ENCODE measurements around the gene HNF1A.

The HNF1A gene

DNA sequence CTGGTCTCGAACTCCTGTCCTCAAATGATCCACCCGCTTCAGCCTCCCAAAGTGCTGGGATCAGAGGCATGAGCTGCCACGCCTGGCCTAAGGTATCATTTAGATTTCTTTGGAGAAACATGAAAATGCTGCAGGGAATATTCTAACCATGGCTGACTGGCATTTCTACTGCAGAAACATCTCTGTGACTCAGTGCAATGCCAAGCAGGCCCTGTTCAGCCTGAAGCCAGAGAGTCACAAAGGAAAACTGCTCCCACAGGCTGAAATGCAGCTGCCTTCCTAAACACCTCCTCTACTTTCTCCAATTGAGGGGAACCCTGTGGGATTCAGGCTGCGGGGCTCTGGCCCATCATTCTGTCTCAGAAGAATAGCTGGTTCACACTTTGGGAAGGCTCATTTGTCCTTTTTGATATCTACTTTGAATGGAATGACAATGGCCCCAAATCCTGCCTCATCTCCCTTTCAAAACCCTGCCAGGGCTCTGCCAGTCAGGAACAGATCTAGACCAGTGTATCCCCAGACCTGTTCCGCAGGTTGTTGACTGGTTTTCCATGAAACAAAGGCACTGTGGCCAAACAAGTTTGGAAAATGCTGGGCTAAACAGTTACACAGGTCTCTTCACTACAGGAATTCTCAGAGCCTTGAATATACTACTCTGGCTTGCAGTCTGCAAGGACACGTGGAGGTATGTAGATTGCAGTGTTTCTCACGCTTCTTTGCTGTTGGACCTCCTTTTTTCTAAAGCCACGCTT, 30.2 kb downstream of the HNF1A start:
- H3K4me2 ChIP-seq (ENCODE audit: low read length): no peak overlapping the region
- H3K27ac ChIP-seq (ENCODE audit: low read length): no peak overlapping the region
- H3K4me1 ChIP-seq (ENCODE audit: low read length): no peaks in the 10 kb centered on the region
- peaks cover 34% of the 10 kb centered on the region for H3K36me3 ChIP-seq (replicated peaks; ENCODE audit: low read depth, low read length)
- no peak overlapping the region for H3K4me3 ChIP-seq (ENCODE audit: low read length)
- no peak overlapping the region for H2AFZ ChIP-seq (ENCODE audit: low read depth, low read length)
- no peak overlapping the region for H3K9ac ChIP-seq (ENCODE audit: low read length)
- no peak for TF ChIP-seq EZH2phosphoT487 (IDR thresholded peaks at IDR 0.05; ENCODE audit: low read depth)
- TF ChIP-seq, protein P1, sequence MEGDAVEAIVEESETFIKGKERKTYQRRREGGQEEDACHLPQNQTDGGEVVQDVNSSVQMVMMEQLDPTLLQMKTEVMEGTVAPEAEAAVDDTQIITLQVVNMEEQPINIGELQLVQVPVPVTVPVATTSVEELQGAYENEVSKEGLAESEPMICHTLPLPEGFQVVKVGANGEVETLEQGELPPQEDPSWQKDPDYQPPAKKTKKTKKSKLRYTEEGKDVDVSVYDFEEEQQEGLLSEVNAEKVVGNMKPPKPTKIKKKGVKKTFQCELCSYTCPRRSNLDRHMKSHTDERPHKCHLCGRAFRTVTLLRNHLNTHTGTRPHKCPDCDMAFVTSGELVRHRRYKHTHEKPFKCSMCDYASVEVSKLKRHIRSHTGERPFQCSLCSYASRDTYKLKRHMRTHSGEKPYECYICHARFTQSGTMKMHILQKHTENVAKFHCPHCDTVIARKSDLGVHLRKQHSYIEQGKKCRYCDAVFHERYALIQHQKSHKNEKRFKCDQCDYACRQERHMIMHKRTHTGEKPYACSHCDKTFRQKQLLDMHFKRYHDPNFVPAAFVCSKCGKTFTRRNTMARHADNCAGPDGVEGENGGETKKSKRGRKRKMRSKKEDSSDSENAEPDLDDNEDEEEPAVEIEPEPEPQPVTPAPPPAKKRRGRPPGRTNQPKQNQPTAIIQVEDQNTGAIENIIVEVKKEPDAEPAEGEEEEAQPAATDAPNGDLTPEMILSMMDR (IDR thresholded peaks at IDR 0.05; ENCODE audit: low read depth, low read length): no peak
- H4K20me1 ChIP-seq (ENCODE audit: insufficient read depth, low read length): no peaks in the 10 kb centered on the region
- no peaks in the 10 kb centered on the region for H3K9me3 ChIP-seq (ENCODE audit: insufficient read depth, low read length)
- no peaks in the 10 kb centered on the region for H3K79me2 ChIP-seq (ENCODE audit: low read length)
- no peaks in the 10 kb centered on the region for H3K27me3 ChIP-seq (ENCODE audit: low read depth, low read length)

DNA sequence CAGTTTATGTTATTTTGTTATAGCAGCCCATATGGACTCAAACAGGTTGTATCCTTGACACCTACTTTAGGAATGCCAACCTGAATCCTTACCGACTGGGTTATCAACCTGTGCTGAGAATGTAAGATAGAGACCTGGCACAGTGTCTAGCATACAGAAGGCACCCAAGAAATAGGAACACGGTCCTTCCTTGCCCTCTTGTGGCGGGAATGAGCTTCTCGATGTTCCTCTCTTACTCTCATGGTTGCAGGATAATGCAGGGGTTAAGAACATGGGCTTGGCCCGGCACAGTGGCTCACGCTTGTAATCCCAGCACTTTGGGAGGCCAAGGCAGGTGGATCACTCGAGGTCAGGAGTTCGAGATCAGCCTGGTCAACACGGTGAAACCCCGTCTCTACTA, 31.4 kb downstream of the HNF1A start:
- Histone ChIP-seq H3K27me3 (ENCODE audit: low read depth, low read length) (no peaks in the 10 kb centered on the region), H3K9ac (ENCODE audit: low read length) (no peak overlapping the region), H3K9me3 (ENCODE audit: insufficient read depth, low read length) (no peaks in the 10 kb centered on the region), H3K79me2 (ENCODE audit: low read length) (peaks cover 2% of the 10 kb centered on the region), H2AFZ (ENCODE audit: low read depth, low read length) (no peak overlapping the region), H3K27ac (ENCODE audit: low read length) (no peak overlapping the region), H3K4me2 (ENCODE audit: low read length) (no peak overlapping the region), H4K20me1 (ENCODE audit: insufficient read depth, low read length) (no peaks in the 10 kb centered on the region), H3K4me3 (ENCODE audit: low read length) (no peak overlapping the region), H3K36me3 (replicated peaks; ENCODE audit: low read depth, low read length) (peaks cover 30% of the 10 kb centered on the region), H3K4me1 (ENCODE audit: low read length) (no peaks in the 10 kb centered on the region)
- TF ChIP-seq EZH2phosphoT487 (IDR thresholded peaks at IDR 0.05; ENCODE audit: low read depth): no peak
- TF ChIP-seq, protein P1 (IDR thresholded peaks at IDR 0.05; ENCODE audit: low read depth, low read length): peak; percentile 27; the same call in 1 of the 2 replicates

DNA sequence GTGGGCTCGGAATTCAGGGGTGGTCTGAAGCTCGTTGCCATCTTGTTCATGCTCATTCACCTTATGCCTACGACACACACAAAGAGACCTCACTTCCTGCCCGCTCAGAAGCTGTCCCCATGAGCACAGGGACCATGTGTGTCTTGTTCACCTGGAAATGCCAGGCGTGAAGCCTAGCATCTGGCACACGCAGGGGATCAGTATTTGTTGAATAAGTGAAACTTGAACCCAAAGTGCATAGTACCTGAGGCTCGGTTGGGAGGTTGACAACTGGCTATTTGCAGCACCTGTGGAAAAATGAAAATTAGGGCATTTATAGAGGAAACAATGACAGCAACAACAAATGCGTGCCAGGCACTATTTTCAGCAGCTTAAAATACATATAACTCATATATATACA, 32.5 kb downstream of the HNF1A start:
- no peak overlapping the region for H3K27ac ChIP-seq (ENCODE audit: low read length)
- no peaks in the 10 kb centered on the region for H3K27me3 ChIP-seq (ENCODE audit: low read depth, low read length)
- H3K4me2 ChIP-seq (ENCODE audit: low read length): no peak overlapping the region
- no peaks in the 10 kb centered on the region for H3K9me3 ChIP-seq (ENCODE audit: insufficient read depth, low read length)
- peaks cover 29% of the 10 kb centered on the region for H3K36me3 ChIP-seq (replicated peaks; ENCODE audit: low read depth, low read length)
- H4K20me1 ChIP-seq (ENCODE audit: insufficient read depth, low read length): no peaks in the 10 kb centered on the region
- H3K4me3 ChIP-seq (ENCODE audit: low read length): no peak overlapping the region
- peaks cover 8% of the 10 kb centered on the region for H3K4me1 ChIP-seq (ENCODE audit: low read length)
- no peak overlapping the region for H3K9ac ChIP-seq (ENCODE audit: low read length)
- TF ChIP-seq, protein P1 (IDR thresholded peaks at IDR 0.05; ENCODE audit: low read depth, low read length): no peak
- TF ChIP-seq EZH2phosphoT487 (IDR thresholded peaks at IDR 0.05; ENCODE audit: low read depth): no peak
- H2AFZ ChIP-seq (ENCODE audit: low read depth, low read length): no peak overlapping the region
- H3K79me2 ChIP-seq (ENCODE audit: low read length): peaks cover 13% of the 10 kb centered on the region

DNA sequence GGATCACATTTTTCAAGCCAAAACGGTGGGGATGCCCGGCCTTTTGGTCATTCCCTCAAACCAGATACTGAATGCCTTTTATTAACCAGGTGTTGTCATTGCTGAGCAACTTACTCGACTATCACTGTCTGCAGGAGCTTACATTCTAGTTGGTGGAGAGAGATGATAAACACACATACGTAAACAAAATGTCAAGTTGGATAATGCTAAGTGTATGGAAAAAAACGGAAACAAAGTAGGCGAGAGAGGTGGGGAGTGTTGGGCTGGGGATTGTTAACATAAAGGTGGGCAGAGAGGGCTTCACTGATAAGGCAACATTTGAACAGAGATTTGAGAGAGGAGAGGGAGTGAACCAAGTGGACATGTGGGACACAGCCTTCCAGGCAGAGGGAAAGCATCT, 33.5 kb downstream of the HNF1A start:
- peaks cover 8% of the 10 kb centered on the region for H3K4me1 ChIP-seq (ENCODE audit: low read length)
- no peaks in the 10 kb centered on the region for H3K27me3 ChIP-seq (ENCODE audit: low read depth, low read length)
- no peak overlapping the region for H3K4me2 ChIP-seq (ENCODE audit: low read length)
- no peak overlapping the region for H3K27ac ChIP-seq (ENCODE audit: low read length)
- H3K9me3 ChIP-seq (ENCODE audit: insufficient read depth, low read length): no peaks in the 10 kb centered on the region
- H3K4me3 ChIP-seq (ENCODE audit: low read length): no peak overlapping the region
- H4K20me1 ChIP-seq (ENCODE audit: insufficient read depth, low read length): no peaks in the 10 kb centered on the region
- H2AFZ ChIP-seq (ENCODE audit: low read depth, low read length): no peak overlapping the region
- peaks cover 17% of the 10 kb centered on the region for H3K79me2 ChIP-seq (ENCODE audit: low read length)
- no peak overlapping the region for H3K9ac ChIP-seq (ENCODE audit: low read length)
- no peak for TF ChIP-seq EZH2phosphoT487 (IDR thresholded peaks at IDR 0.05; ENCODE audit: low read depth)
- TF ChIP-seq, protein P1 (IDR thresholded peaks at IDR 0.05; ENCODE audit: low read depth, low read length): no peak
- H3K36me3 ChIP-seq (replicated peaks; ENCODE audit: low read depth, low read length): peaks cover 29% of the 10 kb centered on the region

Data from OCI-LY3 (cell line).